Measurements from ENCODE around the gene LRFN2.

The LRFN2 gene

DNA sequence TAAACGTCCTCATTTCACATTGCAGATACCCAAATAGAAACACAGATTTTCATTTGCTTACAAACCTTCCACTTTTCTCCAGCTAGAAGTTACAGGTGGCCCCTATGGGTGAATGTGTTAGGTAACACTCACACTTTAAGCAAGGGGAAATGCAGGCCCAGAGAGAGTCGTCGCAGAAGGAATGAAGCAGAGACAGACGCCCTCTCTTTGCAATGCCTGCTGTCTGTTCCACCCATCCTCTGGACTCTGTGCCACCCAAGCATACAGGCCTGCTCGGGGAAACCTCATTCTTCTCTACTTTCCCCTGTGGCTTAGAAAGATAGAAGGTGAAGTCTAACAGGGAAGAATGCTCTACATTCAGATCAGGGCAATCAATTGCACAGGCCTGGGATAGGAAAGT lies 57.2 kb downstream of the LRFN2 start:
- TF ChIP-seq, protein P1, sequence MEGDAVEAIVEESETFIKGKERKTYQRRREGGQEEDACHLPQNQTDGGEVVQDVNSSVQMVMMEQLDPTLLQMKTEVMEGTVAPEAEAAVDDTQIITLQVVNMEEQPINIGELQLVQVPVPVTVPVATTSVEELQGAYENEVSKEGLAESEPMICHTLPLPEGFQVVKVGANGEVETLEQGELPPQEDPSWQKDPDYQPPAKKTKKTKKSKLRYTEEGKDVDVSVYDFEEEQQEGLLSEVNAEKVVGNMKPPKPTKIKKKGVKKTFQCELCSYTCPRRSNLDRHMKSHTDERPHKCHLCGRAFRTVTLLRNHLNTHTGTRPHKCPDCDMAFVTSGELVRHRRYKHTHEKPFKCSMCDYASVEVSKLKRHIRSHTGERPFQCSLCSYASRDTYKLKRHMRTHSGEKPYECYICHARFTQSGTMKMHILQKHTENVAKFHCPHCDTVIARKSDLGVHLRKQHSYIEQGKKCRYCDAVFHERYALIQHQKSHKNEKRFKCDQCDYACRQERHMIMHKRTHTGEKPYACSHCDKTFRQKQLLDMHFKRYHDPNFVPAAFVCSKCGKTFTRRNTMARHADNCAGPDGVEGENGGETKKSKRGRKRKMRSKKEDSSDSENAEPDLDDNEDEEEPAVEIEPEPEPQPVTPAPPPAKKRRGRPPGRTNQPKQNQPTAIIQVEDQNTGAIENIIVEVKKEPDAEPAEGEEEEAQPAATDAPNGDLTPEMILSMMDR (IDR thresholded peaks at IDR 0.05; ENCODE audit: low read depth, low read length), result no peak
- DNase-seq (ENCODE audit: extremely low read depth, low read depth), result no peak

GRCh38 chr6:40529040-40529439 lies 58.1 kb downstream of the LRFN2 start:
- DNase-seq (ENCODE audit: extremely low read depth, low read depth), result no peak

DNA sequence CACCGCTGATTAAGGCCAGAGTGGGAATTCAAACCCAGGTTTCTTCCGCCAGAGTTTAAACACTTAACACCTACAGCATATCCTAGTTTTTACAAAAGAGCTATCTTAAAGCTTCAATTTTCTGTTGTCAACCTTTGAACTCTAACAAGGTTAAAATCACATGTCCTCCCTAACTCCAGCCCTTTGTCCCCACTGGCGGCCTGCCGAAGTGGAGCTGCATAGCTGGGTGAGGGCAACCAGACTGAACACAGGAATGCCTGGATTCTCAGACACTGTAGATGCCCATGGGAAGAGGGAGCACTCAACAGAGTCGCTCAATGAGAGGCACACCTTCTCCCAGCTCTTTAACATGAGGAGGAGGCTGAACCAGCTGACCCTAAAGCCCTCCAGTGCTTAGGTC lies 59.1 kb downstream of the LRFN2 start:
- no peak for DNase-seq (ENCODE audit: extremely low read depth, low read depth)
- TF ChIP-seq, protein P1 (IDR thresholded peaks at IDR 0.05; ENCODE audit: low read depth, low read length), result no peak

More at GRCh38 chr6:40529040-40529439, 58.1 kb downstream of the LRFN2 start:
- TF ChIP-seq, protein P1 (IDR thresholded peaks at IDR 0.05; ENCODE audit: low read depth, low read length), result no peak

DNA sequence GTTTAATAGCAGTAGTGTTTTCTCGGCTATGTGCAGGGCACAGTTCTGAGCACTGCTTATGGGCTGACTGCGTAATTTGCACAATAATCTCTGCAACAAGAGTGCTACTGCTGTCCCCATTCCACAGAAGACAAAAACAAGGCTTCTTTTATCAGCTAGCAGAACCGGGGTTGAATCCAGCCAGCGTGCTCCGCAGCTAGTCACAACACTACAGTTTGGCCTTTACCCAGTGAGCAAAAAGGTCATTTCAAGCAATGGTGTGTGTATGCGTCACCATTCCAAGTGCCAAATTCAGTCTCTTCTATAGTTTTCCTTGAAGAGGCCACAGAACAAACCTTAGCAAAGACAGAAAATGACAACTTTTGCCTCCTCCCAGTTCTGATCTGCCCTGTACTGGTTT lies 61.1 kb downstream of the LRFN2 start:
- DNase-seq (ENCODE audit: extremely low read depth, low read depth), result no peak
- TF ChIP-seq, protein P1 (IDR thresholded peaks at IDR 0.05; ENCODE audit: low read depth, low read length), result no peak

DNA sequence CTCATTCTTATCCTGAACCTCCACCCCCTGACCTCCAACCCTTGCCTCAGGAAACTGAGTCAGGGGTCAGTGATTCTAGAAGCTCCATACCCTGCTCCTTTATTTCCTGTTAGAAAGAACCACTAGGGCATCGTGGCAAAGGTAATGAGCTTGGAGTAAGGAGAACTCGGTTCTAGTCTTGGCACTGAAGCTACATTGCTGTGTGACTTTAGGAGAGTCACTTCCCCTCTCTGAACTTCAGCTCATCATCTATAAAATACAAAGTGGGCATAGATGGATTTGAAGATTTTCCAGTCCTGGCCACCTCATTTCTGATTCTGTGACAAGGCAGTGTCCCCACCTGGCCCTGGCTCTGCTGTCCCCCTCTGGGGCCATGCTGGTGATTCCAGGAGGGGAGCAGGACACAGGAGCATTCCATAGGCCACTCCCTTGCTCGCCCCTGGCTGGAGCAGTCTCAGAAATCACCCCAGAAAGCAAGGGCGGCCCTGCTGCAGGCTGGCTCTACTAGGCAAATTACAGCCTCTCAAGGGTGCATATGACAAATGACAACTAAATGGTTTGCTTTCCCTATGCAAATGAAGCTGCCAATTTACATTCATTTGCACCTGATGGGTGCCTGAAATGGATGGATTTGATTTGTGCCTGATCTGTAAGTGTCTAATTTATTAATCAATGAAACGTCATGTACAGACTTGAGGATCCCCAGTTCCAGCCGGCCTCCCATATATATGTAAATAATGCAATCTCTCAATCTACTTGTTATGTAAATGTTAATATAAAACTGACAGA lies 62.2 kb downstream of the LRFN2 start:
- DNase-seq (ENCODE audit: extremely low read depth, low read depth), result no peak
- TF ChIP-seq, protein P1 (IDR thresholded peaks at IDR 0.05; ENCODE audit: low read depth, low read length), result no peak

GRCh38 chr6:40523505-40524172 lies 63.5 kb downstream of the LRFN2 start:
- no peak for DNase-seq (ENCODE audit: extremely low read depth, low read depth)
- TF ChIP-seq, protein P1 (IDR thresholded peaks at IDR 0.05; ENCODE audit: low read depth, low read length), result no peak

DNA sequence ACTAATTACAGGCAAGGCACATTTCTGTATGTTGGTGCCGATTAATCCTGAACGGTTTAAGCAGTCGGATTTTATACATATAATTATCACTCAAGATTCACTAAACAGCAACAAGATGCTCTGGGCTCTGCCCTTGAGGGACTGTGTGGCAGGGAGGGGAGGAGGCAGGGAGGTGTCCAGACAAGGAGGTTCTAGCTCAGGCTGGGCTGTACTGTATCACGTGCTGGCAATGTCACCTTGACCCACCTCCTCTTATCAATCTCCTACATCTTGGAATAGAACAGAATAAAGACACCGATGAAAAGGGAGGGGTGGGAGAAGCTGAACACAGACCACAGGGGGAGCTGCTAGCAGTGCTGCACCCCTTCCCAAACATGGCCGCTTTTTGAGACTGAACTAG lies 65.7 kb downstream of the LRFN2 start:
- TF ChIP-seq, protein P1 (IDR thresholded peaks at IDR 0.05; ENCODE audit: low read depth, low read length), result no peak
- DNase-seq (ENCODE audit: extremely low read depth, low read depth), result no peak

Data from AG09319 (cell line).